ENCODE measurements around the gene PRKCA. TPM values are rescaled to one million over a fixed set of nuclear protein-coding genes. Genes with fewer than 3 reads are reported as not detected.

The PRKCA gene
- total and polyA plus RNA-seq, 2 of the 13 experiments (the other 11 are each of a cell fraction or from before 2014, with no cell fraction given), result 18.5 to 21.5 TPM

- TF ChIP-seq SRSF9 (IDR thresholded peaks at IDR 0.05; ENCODE audit: borderline replicate concordance, insufficient read depth, low read depth, low read length, poor library complexity, severe bottlenecking) (no peak), ZSCAN22 (CRISPR knock-in tag; IDR thresholded peaks at IDR 0.05) (no peak), ZZZ3 (CRISPR knock-in tag; IDR thresholded peaks at IDR 0.05; ENCODE audit: borderline replicate concordance) (no peak), THRA (CRISPR knock-in tag; IDR thresholded peaks at IDR 0.05; ENCODE audit: borderline replicate concordance) (0 out of 2 replicates have a peak, but pooled peaks have one; percentile 8), DBP (CRISPR knock-in tag; IDR thresholded peaks at IDR 0.05; ENCODE audit: not compliant biosample characterization) (no peak), HIVEP1 (CRISPR knock-in tag; IDR thresholded peaks at IDR 0.05) (peak; percentile 22; the same call in 1 of the 2 replicates), DNMT3B (CRISPR knock-in tag; conservative IDR thresholded peaks at IDR 0.05) (no peak), NFRKB (IDR thresholded peaks at IDR 0.05) (no peak), POLR2AphosphoS5 (IDR thresholded peaks at IDR 0.05; ENCODE audit: low read depth, low read length) (no peak), ZBTB7B (CRISPR knock-in tag; IDR thresholded peaks at IDR 0.05) (peak; percentile 67; the same call in 1 of the 2 replicates), AGO1 (IDR thresholded peaks at IDR 0.05; ENCODE audit: low read depth, low read length, poor library complexity, severe bottlenecking) (no peak), ZNF747 (CRISPR knock-in tag; IDR thresholded peaks at IDR 0.05; ENCODE audit: borderline replicate concordance) (peak; percentile 44; the same call in 1 of the 2 replicates), FIP1L1 (IDR thresholded peaks at IDR 0.05; ENCODE audit: borderline replicate concordance, insufficient read depth, low read depth, low read length) (no peak), CAMTA2 (CRISPR knock-in tag; IDR thresholded peaks at IDR 0.05; ENCODE audit: borderline replicate concordance) (peak; percentile 91), CC2D1A (CRISPR knock-in tag; IDR thresholded peaks at IDR 0.05) (no peak), RFX3 (CRISPR knock-in tag; IDR thresholded peaks at IDR 0.05) (no peak), PAXIP1 (CRISPR knock-in tag; conservative IDR thresholded peaks at IDR 0.05) (no peak; the same call in 1 of the 2 replicates), ZNF567 (CRISPR knock-in tag; IDR thresholded peaks at IDR 0.05; ENCODE audit: borderline replicate concordance) (no peak), ZNF274 (CRISPR knock-in tag; IDR thresholded peaks at IDR 0.05) (peak; percentile 58; the same call in 1 of the 2 replicates), ZNF33B (CRISPR knock-in tag; IDR thresholded peaks at IDR 0.05) (no peak; the same call in 1 of the 2 replicates), BRD4 (CRISPR knock-in tag; IDR thresholded peaks at IDR 0.05) (no peak; the same call in 1 of the 2 replicates), RARG (CRISPR knock-in tag; IDR thresholded peaks at IDR 0.05; ENCODE audit: low read depth) (no peak), ZNF549 (CRISPR knock-in tag; IDR thresholded peaks at IDR 0.05) (no peak), SRF (IDR thresholded peaks at IDR 0.05; ENCODE audit: low read depth, low read length) (no peak), ZNF788 (CRISPR knock-in tag; IDR thresholded peaks at IDR 0.05; ENCODE audit: borderline replicate concordance) (peak; percentile 8; the same call in 1 of the 2 replicates)
These were observed 581 bp downstream of the PRKCA start (continued) for GRCh38 chr17:66302761-66303626.

All from HepG2 (cell line).